ACHN (cell line): ENCODE results near the gene CHRM1.
A peak's percentile ranks its signal among the peaks of the same experiment; 100 is the strongest.
"Not testable (repeated sequence)": the region's sequence is repeated elsewhere in the genome, so short reads cannot be mapped to it uniquely, and the experiment has no call there.

Experiments
- DNase-seq: peaks from one replicate; pipeline ENCODE4 v3.0.0-alpha.2; 2015
- in situ Hi-C: cut with HindIII; loops from 2 replicates; pipeline ENCODE4 v1.10.0; 2017; ENCODE audit warnings: low sequenced_read_pairs, low pct_ligation_motif_present, low pct_unique_long_range_greater_than_20kb

CHRM1 gene

GRCh38 chr11:62882431-62882749, 38.8 kb downstream of the CHRM1 start:
- DNase-seq, result no peak
- in situ Hi-C loops, result no loop called here

- DNase-seq, result peak; percentile 94
- in situ Hi-C loops, result no loop called here
Observed at GRCh38 chr11:62881579-62882430, 39.4 kb downstream of the CHRM1 start.

- DNase-seq, result peak; percentile 86
- in situ Hi-C loops, result no loop called here
Observed at GRCh38 chr11:62880803-62881578, 40.2 kb downstream of the CHRM1 start, which contains the start of gene SLC3A2. TSS of gene SLC3A2 (plus strand) at chr11:62880896. CDS start at chr11:62881024, 128 bp downstream.

- DNase-seq, result peak; percentile 43
- in situ Hi-C loops, result no loop called here
Observed at GRCh38 chr11:62880231-62880802, 40.8 kb downstream of the CHRM1 start.

- DNase-seq, result no peak
- in situ Hi-C loops, result no loop called here
Observed at GRCh38 chr11:62879235-62879978, 41.8 kb downstream of the CHRM1 start.

GRCh38 chr11:62876712-62877111, 44.5 kb downstream of the CHRM1 start:
- in situ Hi-C loops, result no loop called here
- DNase-seq, result no peak

- in situ Hi-C loops, result no loop called here
- DNase-seq, result no peak
Observed at GRCh38 chr11:62875698-62876478, 45.3 kb downstream of the CHRM1 start.

- in situ Hi-C loops, result no loop called here
- no peak for DNase-seq
Observed at GRCh38 chr11:62874851-62875250, 46.3 kb downstream of the CHRM1 start.

DNA sequence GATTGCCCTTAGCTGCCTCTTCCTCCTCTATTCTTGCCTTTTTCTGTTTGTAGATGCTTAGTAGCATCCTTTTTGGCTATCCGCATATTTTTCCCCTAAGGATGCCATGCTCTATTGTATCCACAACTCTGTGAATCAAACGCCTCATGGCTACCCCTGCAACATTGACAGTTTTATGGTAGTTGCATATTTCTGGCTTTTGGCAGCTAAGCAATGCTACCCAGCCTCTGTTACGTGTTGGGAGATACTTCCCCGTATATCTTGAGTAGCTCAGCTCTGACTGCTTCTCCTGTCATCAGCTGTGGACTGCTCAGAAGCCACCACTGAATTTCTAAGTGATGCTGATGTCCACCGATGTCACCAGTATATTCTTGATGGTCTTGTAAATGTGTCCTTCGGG, 55.5 kb downstream of the CHRM1 start:
- no peak for DNase-seq
- in situ Hi-C loops, result no loop called here

DNA sequence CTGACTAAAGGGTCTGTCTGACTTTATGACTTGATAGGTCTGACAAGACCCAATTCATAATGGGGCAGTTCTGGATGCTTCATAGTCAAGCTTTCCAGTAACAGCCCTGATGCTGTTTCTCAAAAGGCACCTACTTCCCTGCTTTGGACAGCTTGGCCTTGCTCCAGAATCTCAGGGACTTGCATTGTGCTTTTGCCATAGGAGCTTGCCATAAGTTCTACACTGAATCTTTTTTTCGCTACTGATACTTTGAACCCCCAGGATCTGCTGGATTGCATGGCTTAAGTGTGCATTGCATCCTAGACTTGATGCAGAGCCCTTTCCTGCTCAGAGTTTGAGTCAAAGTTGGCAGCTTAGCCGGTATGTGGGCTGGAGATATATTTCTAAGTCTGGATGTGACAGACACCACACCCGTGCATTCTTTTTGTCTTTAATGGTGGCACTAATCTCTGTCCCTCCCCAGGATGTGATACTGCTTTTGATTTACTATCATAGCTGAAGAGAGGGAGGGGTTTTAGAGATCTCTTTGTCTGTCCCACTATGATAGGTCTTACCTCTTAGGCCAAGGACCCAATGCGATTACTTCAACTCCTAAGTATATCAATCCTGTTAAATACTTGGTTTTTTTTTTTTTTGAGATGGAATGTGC, 57.4 kb downstream of the CHRM1 start:
- in situ Hi-C loops, result no loop called here
- DNase-seq, result no peak

GRCh38 chr11:62861564-62862192, 59.5 kb downstream of the CHRM1 start:
- in situ Hi-C loops, DNase-seq: not testable (repeated sequence)

- in situ Hi-C loops, result no loop called here
- DNase-seq, result no peak
Observed at GRCh38 chr11:62860835-62861563, 60.2 kb downstream of the CHRM1 start.

DNA sequence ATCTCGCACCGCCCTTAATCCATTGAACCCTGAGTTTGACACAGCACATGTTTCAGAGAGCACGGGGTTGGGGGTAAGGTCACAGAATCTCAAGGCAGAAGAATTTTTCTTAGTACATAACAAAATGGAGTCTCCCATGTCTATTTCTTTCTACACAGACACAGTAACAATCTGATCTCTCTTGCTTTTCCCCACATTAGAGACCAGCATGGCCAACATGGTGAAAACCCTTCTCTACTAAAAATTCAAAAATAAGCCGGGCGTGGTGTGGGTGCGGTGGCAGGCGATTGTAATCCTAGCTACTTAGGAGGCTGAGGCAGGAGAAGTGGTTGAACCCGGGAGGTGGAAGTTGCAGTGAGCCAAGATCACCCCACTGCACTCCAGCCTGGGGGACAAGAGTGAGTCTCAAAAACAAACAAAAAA, 61.9 kb downstream of the CHRM1 start:
- in situ Hi-C loops, DNase-seq: not testable (repeated sequence)
